ENCODE measurements around the gene JAKMIP3.

GRCh38 chr10:132030898-132031463 lies 34.8 kb upstream of the JAKMIP3 start:
- TF ChIP-seq POLR2AphosphoS5 (IDR thresholded peaks at IDR 0.05; ENCODE audit: low read depth, low read length) (no peak), REST (IDR thresholded peaks at IDR 0.05; ENCODE audit: insufficient read depth in 1 of 2, low read depth in 2 of 2, low read length in 2 of 2) (no peak), SIN3A (IDR thresholded peaks at IDR 0.05; ENCODE audit: borderline replicate concordance, insufficient read depth, low read length) (no peak)
